ENCODE data around the gene LRRFIP1.

The LRRFIP1 gene

DNA sequence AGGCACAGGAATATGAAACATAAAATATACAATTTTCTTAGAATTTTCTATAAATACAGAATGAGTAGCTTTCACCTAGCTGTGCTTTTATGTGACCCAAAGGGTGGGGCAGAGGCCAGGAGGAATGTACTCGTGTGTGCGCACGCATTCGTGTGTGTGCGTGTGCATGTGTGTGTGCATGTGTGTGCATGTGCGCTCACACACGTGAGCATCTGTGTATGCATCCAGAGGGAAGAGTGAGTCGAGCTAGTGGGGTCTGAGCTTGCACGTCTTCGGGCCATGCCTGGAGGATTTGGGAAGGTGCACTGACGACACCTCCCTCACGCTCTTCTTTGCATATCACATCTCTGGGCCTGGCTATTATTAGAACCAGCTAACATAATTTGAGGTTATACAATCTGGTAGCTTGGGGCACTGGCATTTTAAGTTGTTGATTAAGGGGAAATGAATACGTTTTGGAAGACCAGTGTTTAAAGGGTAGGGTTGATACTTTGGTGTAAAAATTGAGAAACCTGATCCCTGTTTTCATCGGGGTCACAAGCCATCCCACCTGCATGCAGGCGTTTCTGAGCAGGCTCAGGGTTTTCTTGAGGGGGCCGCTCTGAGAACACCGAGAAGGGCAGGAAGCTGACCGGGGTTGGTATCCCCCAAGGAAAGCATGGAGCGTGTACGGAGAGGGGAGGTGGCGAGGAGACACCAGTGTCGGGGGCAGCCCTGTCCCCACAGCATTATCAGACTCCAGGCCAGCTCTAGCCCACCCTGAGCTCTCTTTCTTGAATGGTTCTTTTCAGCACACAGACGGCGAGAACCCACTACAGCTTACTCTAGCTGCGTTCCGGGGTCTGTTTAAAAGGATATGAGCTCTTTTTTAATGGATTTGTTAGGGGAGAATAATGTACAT lies 85.3 kb downstream of the LRRFIP1 start:
- TF ChIP-seq, protein P1, sequence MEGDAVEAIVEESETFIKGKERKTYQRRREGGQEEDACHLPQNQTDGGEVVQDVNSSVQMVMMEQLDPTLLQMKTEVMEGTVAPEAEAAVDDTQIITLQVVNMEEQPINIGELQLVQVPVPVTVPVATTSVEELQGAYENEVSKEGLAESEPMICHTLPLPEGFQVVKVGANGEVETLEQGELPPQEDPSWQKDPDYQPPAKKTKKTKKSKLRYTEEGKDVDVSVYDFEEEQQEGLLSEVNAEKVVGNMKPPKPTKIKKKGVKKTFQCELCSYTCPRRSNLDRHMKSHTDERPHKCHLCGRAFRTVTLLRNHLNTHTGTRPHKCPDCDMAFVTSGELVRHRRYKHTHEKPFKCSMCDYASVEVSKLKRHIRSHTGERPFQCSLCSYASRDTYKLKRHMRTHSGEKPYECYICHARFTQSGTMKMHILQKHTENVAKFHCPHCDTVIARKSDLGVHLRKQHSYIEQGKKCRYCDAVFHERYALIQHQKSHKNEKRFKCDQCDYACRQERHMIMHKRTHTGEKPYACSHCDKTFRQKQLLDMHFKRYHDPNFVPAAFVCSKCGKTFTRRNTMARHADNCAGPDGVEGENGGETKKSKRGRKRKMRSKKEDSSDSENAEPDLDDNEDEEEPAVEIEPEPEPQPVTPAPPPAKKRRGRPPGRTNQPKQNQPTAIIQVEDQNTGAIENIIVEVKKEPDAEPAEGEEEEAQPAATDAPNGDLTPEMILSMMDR (conservative IDR thresholded peaks at IDR 0.05; ENCODE audit: low read length): no peak
- no peak for DNase-seq (ENCODE audit: low read depth)
- no peak overlapping the region for H3K4me3 ChIP-seq (ENCODE audit: low read length)

DNA sequence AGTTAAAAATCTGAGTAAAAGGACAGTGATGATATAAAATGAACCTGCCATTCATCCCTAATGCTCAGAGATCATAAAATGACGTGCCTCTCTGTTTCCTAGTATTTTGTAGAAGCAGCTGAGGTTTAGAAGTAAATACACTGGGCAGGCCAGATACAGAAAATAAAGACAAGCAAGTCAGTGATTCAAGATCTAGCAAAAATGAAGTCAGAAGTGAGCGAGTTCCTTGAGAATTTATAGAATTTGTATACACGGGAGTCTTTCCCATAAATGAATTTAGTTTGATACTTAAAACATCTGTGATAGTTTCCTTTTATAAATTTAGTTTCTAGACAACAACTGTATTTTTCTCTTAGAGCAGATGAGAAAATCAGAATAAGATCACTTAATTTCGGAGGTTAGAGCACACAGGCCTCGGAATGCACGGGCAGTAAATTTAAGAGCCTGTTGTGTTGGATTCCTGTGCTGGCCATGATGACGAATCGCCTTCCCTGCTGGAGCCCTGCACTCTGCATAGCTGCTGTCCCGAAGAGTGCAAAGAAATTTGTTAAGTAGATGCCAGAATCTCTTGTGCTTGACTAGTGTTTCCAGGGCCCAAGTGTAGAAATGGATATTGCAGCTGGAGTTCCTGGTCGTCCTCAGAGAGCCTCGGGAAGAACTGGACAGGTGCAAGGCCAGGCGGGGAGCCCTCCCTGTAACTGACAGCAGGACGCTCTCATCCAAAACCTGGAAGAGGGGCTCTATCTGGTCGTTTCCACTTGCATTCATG lies 87.5 kb downstream of the LRRFIP1 start:
- TF ChIP-seq, protein P1 (conservative IDR thresholded peaks at IDR 0.05; ENCODE audit: low read length): no peak
- H3K4me3 ChIP-seq (ENCODE audit: low read length): no peak overlapping the region
- no peak for DNase-seq (ENCODE audit: low read depth)

DNA sequence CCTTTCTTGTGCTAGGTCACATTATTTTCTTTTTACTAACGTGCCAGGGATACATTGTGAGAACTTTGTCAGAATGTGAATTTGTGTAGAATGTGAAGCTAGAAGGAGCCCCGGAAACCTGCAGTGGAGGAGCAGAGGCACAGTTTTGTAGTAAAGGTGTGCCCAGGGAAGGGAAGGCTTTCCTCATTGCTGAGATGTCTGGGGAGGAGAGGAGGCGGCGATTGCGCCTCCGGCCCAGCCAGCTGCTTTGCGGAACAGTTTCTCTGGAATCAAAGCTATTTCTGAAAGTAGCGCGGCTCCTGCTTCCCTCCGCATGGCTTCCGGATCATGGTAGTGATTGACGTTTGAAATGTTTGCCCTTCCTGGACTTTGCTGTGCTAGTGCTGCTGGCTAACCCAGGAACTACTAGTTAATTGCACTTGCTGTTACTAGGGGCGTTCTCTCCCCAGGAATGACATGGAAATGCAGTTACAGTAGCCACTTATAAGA lies 88.1 kb downstream of the LRRFIP1 start:
- TF ChIP-seq, protein P1 (conservative IDR thresholded peaks at IDR 0.05; ENCODE audit: low read length): no peak
- H3K4me3 ChIP-seq (ENCODE audit: low read length): no peak overlapping the region
- DNase-seq (ENCODE audit: low read depth): no peak

DNA sequence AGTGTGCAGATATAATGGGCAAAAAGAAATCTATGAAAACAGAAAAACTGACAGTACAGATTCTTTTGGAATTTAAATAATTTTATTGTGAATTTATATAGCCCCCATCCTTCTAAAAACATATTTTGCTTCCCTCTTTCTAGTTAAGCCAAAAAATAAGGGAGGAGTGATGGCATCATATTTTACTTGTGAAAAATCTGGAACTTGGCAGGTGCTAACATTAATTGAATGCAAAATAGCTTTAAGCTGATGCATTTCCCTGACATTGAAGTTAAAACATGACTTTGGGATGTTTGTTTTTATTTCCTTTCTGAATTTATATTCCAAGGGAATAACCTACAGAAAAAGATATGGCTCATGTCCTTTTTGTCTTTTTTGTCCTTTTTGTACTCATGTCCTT lies 88.6 kb downstream of the LRRFIP1 start:
- H3K4me3 ChIP-seq (ENCODE audit: low read length): no peak overlapping the region
- DNase-seq (ENCODE audit: low read depth): no peak
- TF ChIP-seq, protein P1 (conservative IDR thresholded peaks at IDR 0.05; ENCODE audit: low read length): no peak

DNA sequence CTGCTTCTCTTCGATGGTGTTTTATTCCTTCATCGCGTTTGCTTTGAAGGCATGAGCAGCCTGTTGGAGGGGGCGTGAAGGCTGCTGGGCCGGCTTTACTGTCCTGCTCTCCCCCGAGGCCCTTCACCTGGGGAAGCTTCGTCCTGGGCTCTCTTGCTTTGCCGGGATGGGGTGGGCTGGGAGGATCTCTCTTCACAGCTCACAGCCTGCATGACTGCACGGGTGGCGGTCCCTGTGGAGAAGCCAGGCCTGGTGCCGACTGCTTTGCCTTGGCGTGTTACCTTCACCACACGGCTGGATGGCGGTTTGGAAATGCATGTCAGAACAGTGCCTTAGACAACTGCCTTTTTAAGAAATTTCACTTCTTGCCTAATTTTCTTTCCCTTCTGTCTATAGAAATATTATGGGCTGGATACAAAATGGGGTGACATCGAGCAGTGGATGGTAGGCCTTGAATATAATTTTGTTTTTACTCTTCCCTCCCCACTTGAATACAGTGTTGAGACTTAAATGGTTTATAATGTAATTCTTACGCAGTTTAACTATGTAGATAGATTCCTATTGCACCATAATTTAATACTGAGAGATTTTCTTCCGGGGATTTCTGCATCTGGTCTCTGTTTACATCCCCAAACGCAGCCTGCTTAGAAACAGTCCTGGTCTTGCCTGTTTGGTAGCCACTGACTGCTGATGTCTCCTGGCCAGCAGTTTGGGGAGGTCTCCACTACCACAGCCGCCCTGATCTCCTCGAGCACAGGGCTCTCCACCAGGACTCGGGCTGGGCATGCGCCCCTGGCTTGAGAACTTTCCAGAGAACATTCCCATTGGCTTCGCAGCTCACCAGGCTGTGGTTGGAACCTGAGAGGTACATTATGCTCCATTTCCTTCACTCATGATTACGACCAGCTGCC lies 90.2 kb downstream of the LRRFIP1 start:
- H3K4me3 ChIP-seq (ENCODE audit: low read length): no peak overlapping the region
- no peak for DNase-seq (ENCODE audit: low read depth)
- TF ChIP-seq, protein P1 (conservative IDR thresholded peaks at IDR 0.05; ENCODE audit: low read length): no peak

DNA sequence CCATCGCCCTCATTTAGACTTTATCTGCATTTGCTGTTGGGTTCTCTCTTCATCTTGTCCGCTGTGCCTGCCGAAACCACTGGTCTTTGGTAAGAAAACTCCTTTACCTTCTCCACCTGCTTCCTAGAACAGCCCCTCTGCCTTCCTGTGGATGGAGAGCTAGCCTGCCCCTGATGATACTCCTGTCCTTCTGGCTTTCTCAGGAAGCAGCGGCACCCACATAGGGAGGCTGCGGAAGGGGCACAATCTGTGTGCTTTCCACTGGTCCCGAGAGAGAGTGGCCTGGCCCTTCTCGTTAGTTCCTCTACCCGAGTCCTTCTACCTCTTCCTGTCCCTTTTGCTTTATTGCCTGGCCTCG lies 90.9 kb downstream of the LRRFIP1 start:
- H3K4me3 ChIP-seq (ENCODE audit: low read length): no peak overlapping the region
- no peak for DNase-seq (ENCODE audit: low read depth)
- TF ChIP-seq, protein P1 (conservative IDR thresholded peaks at IDR 0.05; ENCODE audit: low read length): no peak
